GM19395 (cell line): Measurements from ENCODE around the gene ERBB2.
"Not testable (repeated sequence)": the region's sequence is repeated elsewhere in the genome, so short reads cannot be mapped to it uniquely, and the experiment has no call there.

Experiments used
- ATAC-seq: cut with Tn5 transposase; IDR thresholded peaks from one replicate; pipeline ENCODE4 v1.9.1; 2021; ENCODE audit warnings: mild to moderate bottlenecking, moderate library complexity; ENCODE audit not compliant: unreplicated experiment

The ERBB2 gene

GRCh38 chr17:39742856-39743436 is 43.1 kb downstream of the ERBB2 start:
- ATAC-seq = no peak

GRCh38 chr17:39744075-39744835 is 44.4 kb downstream of the ERBB2 start:
- no peak for ATAC-seq

GRCh38 chr17:39744836-39745215 is 45.0 kb downstream of the ERBB2 start:
- ATAC-seq = no peak

GRCh38 chr17:39745335-39746144 is 45.7 kb downstream of the ERBB2 start:
- ATAC-seq = no peak

GRCh38 chr17:39746145-39746461 is 46.2 kb downstream of the ERBB2 start:
- no peak for ATAC-seq

- ATAC-seq = no peak
Measured at GRCh38 chr17:39747745-39748144, 47.9 kb downstream of the ERBB2 start.

GRCh38 chr17:39748444-39749034 is 48.7 kb downstream of the ERBB2 start:
- not testable (repeated sequence) for ATAC-seq

GRCh38 chr17:39750131-39751015 is 50.5 kb downstream of the ERBB2 start:
- no peak for ATAC-seq

GRCh38 chr17:39751016-39751543 is 51.2 kb downstream of the ERBB2 start:
- ATAC-seq = no peak

- ATAC-seq = no peak
Measured at GRCh38 chr17:39751637-39752036, 51.8 kb downstream of the ERBB2 start.

GRCh38 chr17:39752241-39752881 is 52.5 kb downstream of the ERBB2 start:
- ATAC-seq = no peak

GRCh38 chr17:39753514-39754160 is 53.8 kb downstream of the ERBB2 start:
- ATAC-seq = peak; percentile 5

GRCh38 chr17:39754161-39754957 is 54.5 kb downstream of the ERBB2 start:
- ATAC-seq = peak; percentile 61

GRCh38 chr17:39754958-39755553 is 55.2 kb downstream of the ERBB2 start:
- ATAC-seq = no peak

- peak; percentile 38 for ATAC-seq
Measured at GRCh38 chr17:39755554-39756379, 55.9 kb downstream of the ERBB2 start.

- ATAC-seq = no peak
Measured at GRCh38 chr17:39756380-39757079, 56.7 kb downstream of the ERBB2 start.
